DOHH2 (cell line): ENCODE results near the gene LGALS8.

Source experiments
- CTCF ChIP-seq: fragments of 200-600 bp; sonication (generic); IDR thresholded peaks from one replicate; pipeline ENCODE4 v1.5.1; 2014; ENCODE audit warnings: antibody characterized with exemption, mild to moderate bottlenecking, low read depth, low read length; ENCODE audit not compliant: poor library complexity, severe bottlenecking
- EZH2phosphoT487 ChIP-seq: fragments of 200-600 bp; sonication (generic); IDR thresholded peaks from 2 replicates; pipeline ENCODE4 v1.6.1; 2017; ENCODE audit warnings: borderline replicate concordance, mild to moderate bottlenecking, antibody characterized with exemption, low read length, moderate library complexity, mixed read lengths

DNA sequence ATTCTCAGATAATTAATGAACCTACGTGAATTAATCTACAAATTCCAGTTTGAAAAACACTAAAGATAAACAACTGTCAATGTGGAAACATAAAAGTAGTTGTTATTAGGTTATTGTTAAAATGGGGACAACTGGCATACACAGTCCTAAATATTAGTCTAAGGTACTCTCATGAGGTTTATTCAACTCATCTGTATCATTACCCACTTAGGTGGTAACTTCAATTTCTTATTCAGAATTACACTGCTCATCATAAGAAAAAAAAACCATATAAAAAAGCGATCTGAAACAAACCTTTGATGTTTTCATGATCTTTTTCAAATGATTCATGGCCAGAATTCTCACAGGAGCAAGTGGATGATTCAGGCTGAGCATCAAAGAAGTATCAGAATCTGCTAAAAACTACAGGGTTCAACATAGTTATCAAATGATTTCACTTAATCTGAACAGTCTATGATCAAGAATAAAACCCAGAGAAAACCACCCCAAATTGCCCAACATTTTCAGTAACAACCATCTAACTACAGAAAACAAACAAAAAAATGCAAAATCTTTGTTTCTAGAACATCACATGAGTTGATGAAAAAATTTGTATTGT, 66.9 kb downstream of the LGALS8 start:
- TF ChIP-seq CTCF: no peak
- TF ChIP-seq EZH2phosphoT487: no peak
